HG03139 (cell line): ENCODE results near the gene SYNJ2.

Source experiments
- ATAC-seq: cut with Tn5 transposase; IDR thresholded peaks from one replicate; pipeline ENCODE4 v1.9.1; 2021; ENCODE audit not compliant: unreplicated experiment

Gene SYNJ2

GRCh38 chr6:158011980-158012566 is 30.4 kb downstream of the SYNJ2 start:
- no peak for ATAC-seq

DNA sequence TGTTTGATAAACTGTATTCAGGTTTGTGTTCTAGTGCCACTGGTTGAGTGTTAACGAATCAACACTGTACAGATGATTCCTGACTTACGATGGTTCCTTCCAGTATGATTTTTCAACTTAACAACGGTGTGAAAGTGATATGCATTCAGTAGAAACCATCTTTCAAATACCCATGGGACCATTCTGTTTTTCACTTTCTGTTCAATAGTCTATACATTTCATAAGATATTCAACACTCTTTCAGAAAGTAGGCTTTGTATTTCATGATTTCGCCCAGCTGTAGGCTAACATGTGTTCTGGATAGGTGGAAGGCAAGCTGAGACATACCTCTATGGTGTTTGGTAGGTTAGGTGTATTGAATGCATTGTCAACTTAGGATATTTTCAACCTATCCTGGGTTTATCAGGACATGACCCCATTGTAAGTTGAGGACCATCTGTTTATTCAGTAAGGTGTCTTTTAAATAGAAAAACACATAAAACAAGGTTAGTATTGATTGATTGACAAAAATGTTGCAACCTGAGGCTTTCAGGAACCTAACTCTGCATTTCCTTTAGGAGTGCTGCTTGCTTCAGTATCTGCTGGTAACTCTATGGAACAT is 32.3 kb downstream of the SYNJ2 start:
- ATAC-seq: no peak

DNA sequence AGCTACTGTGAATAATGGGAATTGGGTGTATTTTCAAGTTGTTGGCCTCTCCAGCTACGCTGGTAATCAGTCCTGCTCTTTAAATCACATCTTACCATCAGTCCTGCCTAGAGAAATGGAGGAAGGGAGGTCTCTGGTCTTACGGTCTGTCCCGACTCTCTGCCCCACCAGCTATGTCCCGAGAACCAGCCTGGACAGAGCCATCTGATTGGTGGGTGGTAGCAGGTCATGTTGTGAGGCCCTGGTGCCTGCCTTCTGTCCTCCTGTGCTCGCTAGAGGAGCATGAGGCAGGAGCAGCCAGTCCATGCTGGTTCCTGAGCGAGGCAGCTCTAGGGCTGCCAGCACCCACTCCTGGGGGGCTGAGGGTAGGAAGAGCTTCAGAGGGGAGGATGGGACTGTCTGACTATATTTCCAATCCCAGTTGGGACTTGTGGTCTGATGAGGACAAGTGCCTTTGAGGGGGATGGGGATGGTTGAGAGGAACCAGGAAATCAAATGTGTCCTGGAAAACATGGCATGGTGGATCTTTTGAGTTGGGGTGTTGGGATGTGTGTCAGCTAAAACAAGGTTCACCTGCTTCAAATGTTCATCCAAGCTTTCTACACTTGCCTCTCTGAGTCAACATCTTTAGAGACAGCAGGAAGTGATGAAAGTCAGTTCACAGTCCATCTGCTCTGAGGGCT is 33.0 kb downstream of the SYNJ2 start:
- ATAC-seq: no peak

- ATAC-seq: no peak
Measured at GRCh38 chr6:158015188-158015506, 33.5 kb downstream of the SYNJ2 start.

DNA sequence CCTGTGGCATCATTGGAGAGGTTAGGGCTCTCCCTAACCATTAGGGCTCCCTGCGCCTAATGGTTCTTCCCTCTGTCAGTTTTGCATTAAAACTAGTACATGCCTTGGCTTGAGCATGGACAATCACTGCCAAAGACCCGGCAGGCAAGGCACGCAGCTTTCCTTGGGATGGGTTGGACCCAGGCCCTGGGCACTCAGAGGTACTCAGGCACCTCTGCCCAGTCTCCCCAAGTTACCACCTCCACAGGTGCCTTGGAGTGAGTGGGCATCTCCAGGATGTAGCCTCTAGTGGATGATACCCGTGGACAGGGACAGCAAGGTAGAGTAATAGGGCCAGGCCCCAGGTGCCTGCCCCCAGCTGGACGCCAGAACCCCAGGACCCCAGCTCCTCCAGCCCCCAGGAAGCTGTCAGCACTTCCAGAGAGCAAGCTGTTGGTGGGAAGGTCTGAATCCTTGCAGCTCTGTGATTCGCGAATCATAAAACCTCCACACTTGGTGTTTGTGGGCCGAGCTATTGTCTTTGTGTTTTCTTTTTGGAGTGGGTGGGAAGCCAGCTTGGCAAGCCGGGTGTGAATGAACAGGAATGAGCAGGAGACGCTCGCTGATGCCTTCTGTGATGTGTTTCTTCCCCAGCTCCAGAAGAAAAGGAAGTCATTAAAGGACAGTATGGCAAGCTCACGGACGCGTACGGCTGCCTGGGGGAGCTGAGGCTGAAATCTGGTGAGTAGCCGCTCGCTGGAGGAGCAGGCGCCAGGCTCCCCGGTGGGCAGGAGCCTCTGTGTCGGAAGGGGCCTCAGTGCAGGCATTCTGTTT is 35.1 kb downstream of the SYNJ2 start:
- ATAC-seq: no peak

- ATAC-seq: no peak
Measured at GRCh38 chr6:158017621-158018040, 36.0 kb downstream of the SYNJ2 start.

DNA sequence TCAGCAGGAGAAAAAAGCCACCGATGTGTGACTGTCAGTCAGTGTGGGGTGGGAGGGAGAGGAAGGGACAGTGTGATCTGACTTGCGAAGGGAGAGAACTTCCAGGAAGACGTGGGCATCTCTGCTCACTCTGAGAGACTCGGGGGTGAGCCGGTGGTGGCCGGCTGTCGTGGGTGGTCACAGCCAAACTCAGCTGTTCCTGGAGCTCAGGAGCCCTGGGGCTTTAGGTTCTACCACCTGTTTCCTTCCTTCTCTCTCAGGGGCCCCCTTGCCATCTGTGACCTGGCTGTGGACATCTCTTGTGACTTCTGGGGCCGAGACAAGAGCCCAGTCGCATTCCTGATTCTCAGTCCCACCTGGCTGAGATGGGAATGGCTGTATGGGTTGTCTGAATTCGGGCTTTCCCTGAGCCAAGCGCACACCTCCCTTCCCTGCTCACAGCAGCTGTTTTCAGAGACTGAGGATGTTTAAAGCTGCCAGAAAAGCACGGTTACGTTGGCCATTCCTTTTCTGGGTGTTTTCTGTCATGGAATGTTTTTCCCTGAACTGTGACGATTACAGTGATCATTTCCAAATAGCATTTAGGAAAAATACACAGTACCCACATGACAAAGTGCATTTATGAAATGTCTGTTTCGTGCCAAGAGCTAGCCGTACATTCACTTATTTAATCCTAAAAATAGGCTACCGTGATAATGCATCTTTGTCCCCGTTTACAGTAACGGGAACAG is 36.5 kb downstream of the SYNJ2 start:
- no peak for ATAC-seq

- ATAC-seq: no peak
Measured at GRCh38 chr6:158018851-158019361, 37.2 kb downstream of the SYNJ2 start.

- no peak for ATAC-seq
Measured at GRCh38 chr6:158019416-158019815, 37.8 kb downstream of the SYNJ2 start.

DNA sequence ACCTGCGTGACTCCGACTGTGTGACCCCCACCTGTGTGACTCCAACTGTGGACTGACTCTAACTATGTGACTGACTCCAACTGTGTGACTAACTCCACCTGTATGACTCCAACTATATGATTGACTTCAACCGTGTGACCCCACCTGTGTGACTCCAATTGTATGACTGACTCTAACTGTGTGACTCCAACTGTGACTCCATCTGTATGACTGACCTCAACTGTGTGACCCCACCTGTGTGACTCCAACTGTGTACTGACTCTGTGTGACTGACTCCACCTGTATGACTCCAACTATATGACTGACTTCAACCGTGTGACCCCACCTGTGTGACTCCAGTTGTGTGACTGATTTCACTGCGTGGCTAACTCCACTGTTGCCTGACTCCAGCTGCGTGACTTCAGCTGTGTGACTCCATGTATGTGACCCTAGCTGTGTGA is 38.6 kb downstream of the SYNJ2 start:
- ATAC-seq: no peak

- no peak for ATAC-seq
Measured at GRCh38 chr6:158020811-158021210, 39.1 kb downstream of the SYNJ2 start.

DNA sequence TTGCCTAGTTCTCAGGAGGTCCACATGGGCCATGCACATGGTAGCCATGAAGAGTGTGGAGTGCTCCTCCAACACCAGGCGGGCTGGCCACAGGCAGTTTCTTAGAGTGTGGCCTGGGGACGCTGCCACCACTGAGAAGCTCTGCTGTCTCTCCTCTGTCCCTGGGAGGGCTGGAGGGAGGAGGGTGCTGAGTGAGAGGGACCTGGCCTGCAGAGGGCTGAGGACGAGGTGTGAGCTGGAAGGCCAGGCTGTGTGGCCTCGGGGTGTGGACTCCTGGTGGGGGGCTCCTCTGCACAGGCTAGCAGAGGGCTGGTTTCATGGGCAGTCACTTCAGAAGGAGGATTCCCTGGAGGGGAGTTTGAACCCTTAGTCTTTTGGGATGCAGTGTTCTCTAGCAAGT is 39.7 kb downstream of the SYNJ2 start:
- no peak for ATAC-seq

DNA sequence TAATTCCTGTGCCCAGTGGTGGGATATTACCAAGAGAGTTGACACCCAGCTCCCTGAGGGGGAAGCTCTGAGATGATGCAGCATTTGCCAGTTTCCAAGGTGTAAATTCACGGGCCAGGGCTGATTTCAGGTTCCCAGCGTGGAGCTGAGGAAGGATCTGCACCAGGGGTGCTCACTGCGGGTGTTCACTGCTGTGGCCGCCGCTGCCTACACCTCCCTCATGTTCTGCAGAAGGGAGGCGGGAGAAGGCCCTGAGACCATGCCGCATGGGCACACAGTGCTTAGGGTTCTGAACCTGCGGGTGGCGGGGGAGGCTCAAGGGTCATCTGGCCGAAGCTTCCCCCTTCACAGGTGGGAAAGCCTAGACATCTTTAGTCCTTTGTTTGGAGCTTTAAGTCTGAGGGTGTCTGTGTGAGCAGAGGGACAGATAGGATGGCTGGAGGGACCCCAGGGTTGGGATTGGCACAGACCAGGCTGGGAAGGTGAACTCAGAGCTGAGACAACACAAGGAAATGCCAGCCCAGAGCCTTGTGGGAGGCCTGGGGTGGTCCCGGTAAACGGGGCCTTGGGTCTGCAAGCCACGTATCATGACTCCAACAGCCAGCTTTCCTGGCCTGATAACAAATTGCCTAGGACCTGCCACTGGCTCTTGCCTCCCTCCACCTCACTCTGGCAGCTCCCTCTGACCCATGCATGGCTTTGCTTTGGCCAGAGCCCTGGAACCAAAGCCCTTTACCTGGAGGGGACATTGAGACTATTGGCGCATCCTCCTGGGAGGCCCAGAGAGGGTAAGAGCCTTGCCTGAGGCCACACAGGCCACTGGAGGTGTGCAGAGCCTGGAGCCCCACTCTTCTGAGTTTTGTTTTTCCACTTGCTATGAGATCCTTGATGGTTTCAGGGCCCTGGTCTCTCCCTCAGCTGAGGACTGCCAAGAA is 40.4 kb downstream of the SYNJ2 start:
- ATAC-seq: no peak

DNA sequence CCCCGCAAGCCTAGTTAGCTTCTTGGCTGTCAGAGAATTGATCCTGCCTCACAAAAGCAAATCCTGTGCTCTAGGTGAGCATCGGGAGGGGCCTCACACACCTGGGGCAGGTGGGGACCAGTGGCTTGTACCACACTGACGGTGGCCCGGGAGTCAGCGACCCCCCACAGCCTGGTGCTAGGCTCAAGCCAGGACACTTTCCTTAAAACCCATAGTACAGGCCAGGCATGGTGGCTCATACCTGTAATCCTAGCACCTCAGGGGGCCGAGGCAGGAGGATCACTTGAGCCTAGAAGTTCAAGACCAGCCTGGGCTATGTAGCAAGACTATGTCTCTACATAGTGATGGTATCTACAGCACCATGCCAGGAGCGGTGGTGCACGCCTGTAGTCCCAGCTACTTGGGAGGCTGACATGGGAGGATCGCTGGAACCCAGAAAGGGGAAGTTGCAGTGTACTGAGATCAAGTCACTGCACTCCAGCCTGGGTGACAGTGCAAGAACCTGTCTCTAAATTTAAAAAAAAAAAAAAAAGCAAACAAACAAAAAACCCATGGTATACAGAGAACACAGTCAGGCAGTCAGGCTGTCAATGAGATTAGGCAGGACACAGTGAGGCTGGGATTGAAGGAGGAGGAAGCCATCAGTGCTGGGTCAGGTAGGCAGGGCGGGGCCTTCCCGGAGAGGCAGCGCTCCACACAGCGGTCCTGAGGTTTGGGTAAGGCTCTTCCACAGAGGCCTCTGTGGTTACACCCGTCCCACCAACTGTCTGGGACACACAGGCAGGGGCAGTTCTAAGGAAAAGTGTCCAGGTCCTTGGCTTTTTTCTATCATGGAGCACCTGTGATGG is 41.3 kb downstream of the SYNJ2 start:
- no peak for ATAC-seq

GRCh38 chr6:158023597-158023939 is 41.9 kb downstream of the SYNJ2 start:
- no peak for ATAC-seq

- ATAC-seq: no peak
Measured at GRCh38 chr6:158024566-158025297, 43.1 kb downstream of the SYNJ2 start.

GRCh38 chr6:158026054-158026900 is 44.6 kb downstream of the SYNJ2 start:
- ATAC-seq: peak; percentile 72
